Effector memory CD8-positive, alpha-beta T cell (primary cell): ENCODE data around the gene FN3KRP.

Source experiments
- ATAC-seq: fragments of 150-1000 bp; cut with Tn5 transposase; replicated peaks from 2 replicates; pipeline ENCODE4 v1.10.0; 2021; ENCODE audit warnings: mild to moderate bottlenecking, moderate library complexity
- DNase-seq, 3 experiments: peaks; one replicate each; pipeline ENCODE4 v3.0.0; 2021
- H3K27ac Mint-ChIP-seq, 2 donors: one replicate each; pipeline ENCODE4 v1.8.0; 2022; ENCODE audit warnings: mild to moderate bottlenecking in 2 of 2, mixed read lengths in 2 of 2, moderate library complexity in 2 of 2
- H3K27me3 Mint-ChIP-seq, 2 donors: one replicate each; pipeline ENCODE4 v1.8.0; 2022; ENCODE audit warnings: mixed read lengths in 2 of 2
- H3K36me3 Mint-ChIP-seq: one replicate; pipeline ENCODE4 v1.8.0; 2022; ENCODE audit warnings: mild to moderate bottlenecking, moderate library complexity, mixed read lengths; ENCODE audit not compliant: insufficient read depth
- H3K4me1 Mint-ChIP-seq, 2 donors: one replicate each; pipeline ENCODE4 v1.8.0; 2022; ENCODE audit warnings: low read depth in 2 of 2, mixed read lengths in 2 of 2
- H3K4me3 Mint-ChIP-seq, 2 donors: one replicate each; pipeline ENCODE4 v1.8.0; 2022; ENCODE audit warnings: mild to moderate bottlenecking in 2 of 2, mixed read lengths in 2 of 2, moderate library complexity in 2 of 2
- H3K9me3 Mint-ChIP-seq, 2 donors: one replicate each; pipeline ENCODE4 v1.8.0; 2022; ENCODE audit warnings: mixed read lengths in 2 of 2

Gene FN3KRP

DNA sequence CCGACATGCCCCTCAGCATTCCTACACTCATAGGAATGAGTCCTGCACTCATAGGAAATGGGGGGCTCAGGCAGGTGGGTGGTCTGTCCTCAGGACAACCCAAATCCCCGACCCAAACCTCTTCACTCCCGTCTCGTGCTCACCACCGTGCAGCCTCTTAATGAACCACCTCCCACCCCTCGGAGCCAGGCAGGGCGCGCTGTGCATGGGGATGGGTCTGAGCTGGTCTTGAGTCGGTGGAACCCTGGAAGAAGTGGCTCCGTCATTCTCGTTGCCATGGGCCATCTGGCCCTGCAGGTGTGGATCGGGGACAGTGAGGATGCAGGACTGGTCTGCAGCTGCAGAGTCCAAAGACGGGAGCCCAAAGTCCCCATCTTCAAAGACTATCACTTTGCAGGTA, 11.6 kb upstream of the FN3KRP start:
- Mint-ChIP-seq H3K4me1 (no peaks in the 10 kb centered on the region), H3K36me3 (no peaks in the 10 kb centered on the region), H3K27me3 (peaks cover 0 to 7% of the 10 kb centered on the region in 2 donors), H3K9me3 (no peaks in the 10 kb centered on the region), H3K4me3 (no peak overlapping the region), H3K27ac (no peak overlapping the region)
- no peak for ATAC-seq
- no peak for DNase-seq

- no peaks in the 10 kb centered on the region for H3K36me3 Mint-ChIP-seq
- peaks cover 0 to 7% of the 10 kb centered on the region in 2 donors for H3K27me3 Mint-ChIP-seq
- H3K4me3 Mint-ChIP-seq: no peak overlapping the region
- ATAC-seq: no peak
- no peaks in the 10 kb centered on the region for H3K9me3 Mint-ChIP-seq
- no peak for DNase-seq
- H3K27ac Mint-ChIP-seq: no peak overlapping the region
- no peaks in the 10 kb centered on the region for H3K4me1 Mint-ChIP-seq
These were observed 10.8 kb upstream of the FN3KRP start for GRCh38 chr17:82705756-82706155.

GRCh38 chr17:82709024-82709675, 7.4 kb upstream of the FN3KRP start:
- H3K4me1 Mint-ChIP-seq: no peaks in the 10 kb centered on the region
- no peak overlapping the region for H3K4me3 Mint-ChIP-seq
- peaks cover 0 to 3% of the 10 kb centered on the region in 2 donors for H3K27me3 Mint-ChIP-seq
- ATAC-seq (no peak), DNase-seq (no peak)
- no peaks in the 10 kb centered on the region for H3K36me3 Mint-ChIP-seq
- H3K9me3 Mint-ChIP-seq: no peaks in the 10 kb centered on the region
- H3K27ac Mint-ChIP-seq: no peak overlapping the region

DNA sequence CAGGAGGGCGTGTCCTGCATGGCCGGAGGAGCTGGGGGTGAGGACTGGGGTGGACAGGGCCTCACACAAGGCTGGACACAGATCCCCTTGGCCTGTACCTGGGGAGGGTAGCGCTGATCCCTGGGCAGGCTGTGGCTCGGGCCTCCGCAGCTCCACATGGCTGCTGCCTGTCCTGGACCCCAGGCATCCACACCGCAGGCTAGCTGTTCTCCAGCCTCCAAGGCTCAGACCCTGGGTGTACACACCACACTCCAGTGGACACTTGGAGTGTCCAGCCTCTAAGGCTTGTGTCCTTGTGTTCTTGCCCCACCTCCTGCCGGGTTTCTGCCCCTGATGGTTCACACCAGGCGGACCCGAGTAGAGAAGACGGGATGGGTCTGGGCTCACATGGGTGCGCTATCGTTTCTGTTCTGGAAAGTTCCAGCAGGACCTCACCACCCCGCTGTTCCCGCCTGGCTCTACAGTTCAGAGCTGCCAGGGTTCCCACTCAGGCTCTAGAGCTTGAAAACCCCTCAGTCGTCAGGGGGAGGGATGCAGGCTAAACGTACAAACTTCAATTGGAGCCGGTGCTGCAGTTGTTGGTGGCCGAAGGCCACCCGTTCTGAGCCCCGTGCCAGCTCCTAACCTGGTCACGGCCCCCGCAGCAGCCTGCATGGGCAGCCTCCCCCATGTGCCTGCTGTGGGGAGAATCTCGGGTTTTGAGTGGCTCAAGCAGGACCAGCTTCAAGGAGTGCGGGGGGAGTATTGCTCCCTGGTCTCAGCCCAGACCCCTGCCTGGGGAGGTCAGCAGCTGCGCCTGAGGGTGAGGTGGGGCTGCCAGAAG, 6.6 kb upstream of the FN3KRP start:
- DNase-seq (no peak), ATAC-seq (no peak)
- Mint-ChIP-seq H3K4me1 (no peaks in the 10 kb centered on the region), H3K4me3 (no peak overlapping the region), H3K27ac (no peak overlapping the region), H3K27me3 (no peaks in the 10 kb centered on the region), H3K9me3 (no peaks in the 10 kb centered on the region), H3K36me3 (no peaks in the 10 kb centered on the region)

- ATAC-seq (no peak), DNase-seq (no peak)
- Mint-ChIP-seq H3K4me1 (no peaks in the 10 kb centered on the region), H3K4me3 (no peak overlapping the region), H3K36me3 (no peaks in the 10 kb centered on the region), H3K27ac (no peak overlapping the region), H3K9me3 (no peaks in the 10 kb centered on the region), H3K27me3 (no peaks in the 10 kb centered on the region)
These were observed 5.8 kb upstream of the FN3KRP start for GRCh38 chr17:82710499-82711232.

GRCh38 chr17:82713071-82713723, 3.3 kb upstream of the FN3KRP start:
- DNase-seq (no peak), ATAC-seq (no peak)
- Mint-ChIP-seq H3K27ac (no peak overlapping the region), H3K4me1 (peaks cover 14 to 15% of the 10 kb centered on the region in 2 donors), H3K36me3 (peaks cover 7% of the 10 kb centered on the region), H3K4me3 (peak overlapping the region in 1 of 2 donors; percentile 27), H3K27me3 (no peaks in the 10 kb centered on the region), H3K9me3 (no peaks in the 10 kb centered on the region)

- no peaks in the 10 kb centered on the region for H3K9me3 Mint-ChIP-seq
- peaks cover 15 to 16% of the 10 kb centered on the region in 2 donors for H3K4me1 Mint-ChIP-seq
- H3K27me3 Mint-ChIP-seq: no peaks in the 10 kb centered on the region
- DNase-seq: no peak
- ATAC-seq: no peak
- no peak overlapping the region for H3K4me3 Mint-ChIP-seq
- peaks cover 18% of the 10 kb centered on the region for H3K36me3 Mint-ChIP-seq
- H3K27ac Mint-ChIP-seq: no peak overlapping the region
These were observed 2.6 kb downstream of the FN3KRP start for GRCh38 chr17:82718986-82719685.

- no peak for ATAC-seq
- Mint-ChIP-seq H3K4me3 (peak overlapping the region in 1 of 2 donors; percentile 3), H3K27ac (no peak overlapping the region), H3K36me3 (peaks cover 18% of the 10 kb centered on the region), H3K9me3 (no peaks in the 10 kb centered on the region), H3K4me1 (peaks cover 15 to 16% of the 10 kb centered on the region in 2 donors), H3K27me3 (no peaks in the 10 kb centered on the region)
- DNase-seq: no peak
These were observed 3.7 kb downstream of the FN3KRP start for GRCh38 chr17:82720204-82720603.

DNA sequence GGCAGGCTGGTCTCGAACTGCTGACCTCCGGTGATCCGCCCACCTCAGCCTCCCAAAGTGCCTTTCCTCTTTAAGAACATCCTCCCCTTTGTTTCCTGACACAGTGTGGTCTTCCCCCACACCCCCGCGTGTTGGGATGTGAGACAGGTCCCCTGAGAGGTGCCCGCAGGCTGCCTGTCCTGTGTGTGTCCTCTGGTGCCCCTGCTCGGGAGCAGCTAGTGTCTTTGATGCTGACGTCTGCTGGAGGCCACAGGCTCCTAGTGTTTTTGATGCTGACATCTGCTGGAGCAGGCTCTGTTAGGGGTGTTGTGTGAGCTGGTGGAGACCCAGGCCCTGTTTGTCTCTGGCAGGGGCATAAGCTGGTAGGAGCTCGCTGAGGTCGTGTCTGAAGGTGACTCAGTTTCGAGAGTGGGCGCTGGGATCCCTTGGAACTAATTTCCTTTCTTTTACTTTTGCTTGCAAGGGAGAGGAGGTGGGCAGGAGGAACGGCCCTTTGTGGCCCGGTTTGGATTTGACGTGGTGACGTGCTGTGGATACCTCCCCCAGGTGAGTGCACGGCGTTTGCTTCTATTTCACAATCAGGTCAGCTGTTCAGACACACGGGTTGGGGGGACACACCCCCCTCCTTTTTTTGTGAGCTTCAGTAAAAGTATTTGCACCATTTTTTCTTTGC, 6.0 kb downstream of the FN3KRP start:
- H3K27ac Mint-ChIP-seq: no peak overlapping the region
- DNase-seq (no peak), ATAC-seq (no peak)
- H3K9me3 Mint-ChIP-seq: no peaks in the 10 kb centered on the region
- no peaks in the 10 kb centered on the region for H3K27me3 Mint-ChIP-seq
- peaks cover 15% of the 10 kb centered on the region for H3K36me3 Mint-ChIP-seq
- H3K4me1 Mint-ChIP-seq: peaks cover 7 to 8% of the 10 kb centered on the region in 2 donors
- H3K4me3 Mint-ChIP-seq: no peak overlapping the region

DNA sequence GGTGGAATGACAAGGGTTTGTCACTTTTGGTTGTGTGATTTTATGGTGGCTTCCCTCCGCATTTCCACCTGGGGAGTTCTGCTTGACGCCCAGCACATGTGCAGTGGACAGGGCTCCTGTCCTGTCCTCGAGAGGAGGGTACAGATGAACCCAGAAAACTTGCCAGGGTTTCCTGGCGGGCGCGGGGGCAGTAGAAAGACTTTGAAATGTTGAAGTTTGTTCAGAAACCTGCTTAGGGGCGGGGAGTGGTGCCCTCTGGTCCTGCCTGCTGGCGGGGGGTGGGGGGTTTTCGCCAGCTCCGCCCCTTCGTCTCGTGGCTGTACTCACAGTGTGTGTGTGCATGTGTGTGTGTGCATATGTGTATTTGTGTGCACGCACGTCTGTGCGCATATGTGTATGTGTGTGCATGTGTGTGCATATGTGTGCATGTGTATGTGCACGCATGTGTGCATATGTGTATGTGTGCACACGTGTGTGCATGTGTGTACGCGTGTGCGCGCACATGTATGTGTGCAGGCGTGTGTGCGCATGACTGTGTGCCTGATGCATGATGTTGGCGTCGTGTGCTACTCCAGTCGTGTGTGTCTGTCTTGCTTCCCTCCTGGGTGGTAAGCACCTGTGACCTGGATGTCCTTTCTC, 6.8 kb downstream of the FN3KRP start:
- Mint-ChIP-seq H3K4me1 (peaks cover 0 to 2% of the 10 kb centered on the region in 2 donors), H3K4me3 (no peak overlapping the region), H3K27ac (no peak overlapping the region), H3K27me3 (no peaks in the 10 kb centered on the region), H3K9me3 (no peaks in the 10 kb centered on the region), H3K36me3 (peaks cover 17% of the 10 kb centered on the region)
- no peak for DNase-seq
- no peak for ATAC-seq

- Mint-ChIP-seq H3K4me1 (peaks cover 0 to 2% of the 10 kb centered on the region in 2 donors), H3K27me3 (no peaks in the 10 kb centered on the region), H3K36me3 (peaks cover 15% of the 10 kb centered on the region), H3K27ac (no peak overlapping the region), H3K9me3 (no peaks in the 10 kb centered on the region), H3K4me3 (no peak overlapping the region)
- no peak for ATAC-seq
- no peak for DNase-seq
These were observed 9.9 kb downstream of the FN3KRP start for GRCh38 chr17:82726427-82726826.
